GM21619 (cell line): Measurements from ENCODE around the gene ADAMTSL2.

ENCODE experiments used
- ATAC-seq: cut with Tn5 transposase; IDR thresholded peaks from one replicate; pipeline ENCODE4 v1.9.1; 2021; ENCODE audit not compliant: unreplicated experiment

Gene ADAMTSL2

DNA sequence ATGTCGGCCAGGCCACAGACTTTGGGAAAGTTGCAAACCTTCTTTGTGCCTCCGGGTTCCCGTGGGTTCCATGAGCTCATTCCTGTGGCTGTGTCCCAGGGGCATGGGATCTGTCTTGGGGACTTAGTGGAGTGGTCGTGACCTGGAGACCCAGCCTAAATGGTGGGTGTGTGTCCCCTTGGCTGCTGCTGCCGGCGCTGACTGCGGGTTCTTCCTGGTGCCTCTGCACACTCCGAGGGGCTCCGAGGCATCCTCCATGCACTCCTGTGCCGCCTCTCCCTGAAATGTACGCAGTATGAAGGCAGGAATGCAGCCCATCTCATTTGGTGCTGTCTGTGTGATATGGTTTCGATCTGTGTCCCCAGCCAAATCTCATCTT, 34.6 kb upstream of the ADAMTSL2 start:
- ATAC-seq, result no peak

DNA sequence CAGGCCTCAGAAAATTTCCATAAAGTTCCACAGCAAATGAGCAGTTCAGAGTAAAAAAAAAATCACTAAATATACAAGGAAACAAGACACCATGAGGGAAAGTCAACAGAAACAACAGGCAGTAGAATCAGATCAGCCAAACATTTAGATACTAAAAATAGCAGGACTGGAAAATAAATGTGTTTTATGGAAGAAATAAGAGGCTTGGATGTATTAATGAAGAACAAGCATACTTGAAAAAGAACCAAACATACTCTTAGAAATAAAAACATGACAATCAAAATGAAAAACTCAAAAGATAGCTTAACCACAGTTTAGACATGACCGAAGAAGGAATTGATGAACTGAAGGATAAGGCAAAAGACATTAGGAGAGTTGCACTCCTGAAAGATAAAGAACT, 32.4 kb upstream of the ADAMTSL2 start:
- ATAC-seq, result no peak

DNA sequence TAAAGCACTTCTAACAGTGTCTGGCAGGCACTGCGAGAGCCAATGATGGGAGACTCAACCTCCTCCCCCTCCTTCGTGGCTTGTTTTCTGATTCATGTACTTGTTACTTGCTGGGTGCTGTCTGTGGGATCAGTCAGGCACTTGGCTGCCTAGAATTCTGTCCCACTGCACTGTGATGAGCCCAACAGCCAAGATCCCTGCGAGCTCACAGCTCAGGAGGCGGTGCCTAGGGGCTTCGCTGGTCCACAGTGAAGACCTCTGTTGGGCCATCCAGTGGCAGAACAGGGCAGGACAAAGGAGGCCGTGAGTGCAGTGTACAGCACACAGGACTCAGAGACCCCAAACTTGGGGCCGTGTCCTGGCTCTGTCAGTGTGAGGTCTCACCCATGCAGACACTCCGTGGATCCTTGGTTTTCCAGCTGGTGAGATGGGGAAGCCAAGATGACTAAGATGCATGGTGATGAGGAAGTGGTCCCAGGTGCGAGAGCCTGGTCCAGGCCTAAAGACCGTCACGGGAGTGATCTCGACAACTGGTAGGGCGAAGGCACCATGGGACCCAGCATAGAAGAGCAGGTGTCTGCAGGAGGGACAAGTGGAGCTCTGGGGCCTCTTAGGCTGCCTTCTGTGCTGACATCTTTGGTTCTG, 29.2 kb upstream of the ADAMTSL2 start:
- no peak for ATAC-seq

DNA sequence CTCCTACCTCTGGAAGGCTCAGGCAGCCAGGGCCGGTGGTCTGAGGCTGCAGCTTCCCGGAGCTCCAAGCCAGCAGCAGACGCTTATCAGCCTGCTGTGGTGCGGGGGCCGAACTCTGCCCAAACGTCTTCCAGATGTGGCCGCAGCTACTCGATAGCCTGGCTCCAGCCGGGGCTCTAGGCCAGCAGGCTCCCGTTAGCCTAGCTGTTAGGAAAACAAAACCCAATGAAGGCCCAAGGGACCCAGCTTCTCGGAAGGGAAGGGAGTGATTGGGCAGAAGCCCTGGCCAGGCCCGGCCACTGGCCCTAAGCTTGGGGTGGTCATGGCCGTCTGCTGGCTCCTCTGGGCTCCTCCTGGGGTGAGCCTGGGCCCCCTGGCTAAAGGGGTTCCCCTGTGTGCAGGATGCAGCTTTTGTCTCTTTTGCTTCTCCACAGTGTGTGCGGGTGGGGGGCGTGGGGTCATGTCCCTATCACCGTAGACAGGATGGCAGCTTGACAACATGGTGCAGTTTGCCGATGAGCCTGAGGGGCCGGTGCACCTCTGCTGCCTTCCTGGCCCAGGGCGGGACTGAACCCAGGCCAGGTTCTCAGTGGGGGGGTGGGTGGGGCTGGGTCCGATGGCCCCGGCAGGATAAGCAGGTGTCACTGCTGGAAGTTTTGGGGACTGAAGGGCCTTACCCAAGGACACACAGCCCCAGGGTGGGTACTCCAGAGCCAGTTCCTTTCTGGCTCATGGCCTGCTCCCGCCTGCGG, 28.4 kb upstream of the ADAMTSL2 start:
- ATAC-seq, result no peak

DNA sequence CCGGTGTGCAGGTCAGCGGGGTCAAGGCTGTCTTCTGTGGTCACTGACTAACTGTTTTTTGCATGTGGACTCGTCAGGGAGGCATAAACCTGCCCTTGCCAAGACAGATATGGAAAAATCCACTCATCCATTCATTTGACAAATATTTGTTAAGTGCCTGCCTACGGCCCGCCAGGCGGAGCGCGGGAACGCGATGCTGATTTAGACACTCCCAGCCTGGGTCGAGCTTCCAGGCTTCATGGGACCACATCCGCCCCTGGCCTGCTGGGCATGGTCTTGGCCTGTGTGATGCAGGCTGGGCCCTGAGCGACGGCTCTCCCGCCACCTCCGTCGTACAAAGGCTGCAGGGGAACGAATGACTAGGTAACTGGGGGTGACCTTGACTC, 27.9 kb upstream of the ADAMTSL2 start:
- ATAC-seq, result no peak

DNA sequence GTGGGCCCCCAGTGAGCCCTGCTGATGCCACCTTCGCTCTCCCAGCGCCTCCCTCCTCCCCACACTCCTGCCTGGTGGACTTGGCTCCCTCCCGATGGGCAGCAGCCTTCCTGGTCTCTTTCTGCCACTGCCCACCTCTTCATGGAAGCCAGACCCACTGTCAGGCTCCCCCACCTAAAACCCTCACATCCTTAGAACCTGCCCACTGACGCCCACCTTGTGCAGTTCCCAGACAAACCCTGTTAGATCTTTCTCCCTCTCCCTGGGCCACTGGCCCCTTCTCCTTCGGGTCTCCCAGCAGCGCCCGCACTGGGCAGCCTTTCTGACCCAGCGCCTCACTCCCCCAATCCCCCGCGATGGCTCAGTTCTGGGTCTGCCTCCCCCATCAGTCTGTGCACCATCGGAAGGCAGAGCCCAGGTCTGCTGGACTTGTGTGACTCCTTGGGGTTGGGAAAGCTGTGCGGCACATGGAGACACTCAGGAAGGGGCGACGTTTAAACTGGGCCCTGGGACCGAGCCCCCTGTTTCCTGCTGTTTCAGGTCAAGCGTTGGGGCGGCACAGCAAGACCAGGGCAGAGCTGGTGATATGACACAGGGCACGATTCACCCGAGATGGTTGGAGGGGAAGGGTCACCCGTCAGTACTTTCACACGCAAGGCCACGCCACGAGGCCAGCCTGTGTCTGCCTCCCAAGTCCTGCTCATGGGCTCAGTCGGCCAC, 27.1 kb upstream of the ADAMTSL2 start:
- no peak for ATAC-seq

DNA sequence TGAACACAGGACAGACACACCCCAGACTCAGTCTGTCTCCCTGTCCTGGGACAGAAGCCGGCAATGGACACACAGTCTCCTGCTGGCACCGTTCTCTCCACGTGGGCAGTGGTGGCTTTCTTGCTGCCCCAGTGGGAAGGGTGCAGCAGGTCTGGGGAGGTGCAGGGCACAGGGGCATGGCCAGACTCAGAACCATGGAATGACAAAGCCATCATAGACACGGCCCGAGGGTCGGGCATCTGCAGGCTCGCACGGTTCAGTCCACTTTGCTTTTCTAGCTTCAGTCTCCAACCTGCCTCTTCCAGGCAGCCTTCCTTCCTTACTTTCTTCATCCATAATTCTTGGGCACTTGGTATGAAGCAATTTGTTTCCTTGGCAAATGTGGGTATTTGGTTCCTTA, 26.5 kb upstream of the ADAMTSL2 start:
- ATAC-seq, result no peak

DNA sequence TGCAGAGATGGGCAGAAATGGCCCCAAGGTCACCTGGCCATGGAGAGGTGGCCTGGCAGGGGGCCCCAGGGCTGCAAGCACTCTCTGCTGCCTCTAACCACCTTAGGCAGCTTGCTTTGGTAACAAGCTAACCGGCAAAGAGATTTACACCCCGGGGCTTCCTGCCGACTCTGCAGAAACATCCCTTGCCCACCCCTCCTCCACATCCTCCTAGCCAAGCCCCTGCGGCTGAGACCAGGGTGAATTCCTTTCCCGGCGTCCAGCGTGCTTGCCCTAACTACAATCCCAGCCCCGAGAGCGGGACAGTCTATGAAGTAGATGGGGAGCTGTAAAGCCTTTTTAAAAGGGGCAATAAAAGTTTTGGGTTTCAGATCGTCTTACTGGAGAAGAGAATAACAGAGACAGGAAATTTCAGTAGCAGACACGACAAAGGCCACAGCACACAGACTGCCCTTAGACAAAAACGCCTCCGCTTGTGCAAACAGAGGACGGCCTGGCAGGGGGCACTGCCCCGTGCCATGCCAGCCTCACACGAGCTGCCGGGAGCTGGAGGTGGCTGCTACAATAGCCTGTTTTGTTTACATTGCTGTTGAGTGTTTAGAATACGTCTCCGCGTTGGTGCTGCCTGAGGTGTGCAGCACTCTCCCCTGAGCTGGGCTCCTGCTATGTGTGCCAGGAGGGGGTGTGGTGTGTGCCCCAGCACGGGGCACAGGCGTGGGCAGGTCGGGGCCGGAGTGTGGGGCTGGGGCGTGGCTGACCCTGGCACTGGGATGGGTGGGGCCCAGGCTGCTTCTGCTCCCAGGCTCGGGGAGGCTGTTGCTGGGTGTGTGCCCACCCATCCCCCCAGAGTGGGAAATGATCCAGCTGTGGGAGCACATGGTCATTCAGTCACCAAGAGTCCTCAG, 25.1 kb upstream of the ADAMTSL2 start:
- ATAC-seq, result no peak

DNA sequence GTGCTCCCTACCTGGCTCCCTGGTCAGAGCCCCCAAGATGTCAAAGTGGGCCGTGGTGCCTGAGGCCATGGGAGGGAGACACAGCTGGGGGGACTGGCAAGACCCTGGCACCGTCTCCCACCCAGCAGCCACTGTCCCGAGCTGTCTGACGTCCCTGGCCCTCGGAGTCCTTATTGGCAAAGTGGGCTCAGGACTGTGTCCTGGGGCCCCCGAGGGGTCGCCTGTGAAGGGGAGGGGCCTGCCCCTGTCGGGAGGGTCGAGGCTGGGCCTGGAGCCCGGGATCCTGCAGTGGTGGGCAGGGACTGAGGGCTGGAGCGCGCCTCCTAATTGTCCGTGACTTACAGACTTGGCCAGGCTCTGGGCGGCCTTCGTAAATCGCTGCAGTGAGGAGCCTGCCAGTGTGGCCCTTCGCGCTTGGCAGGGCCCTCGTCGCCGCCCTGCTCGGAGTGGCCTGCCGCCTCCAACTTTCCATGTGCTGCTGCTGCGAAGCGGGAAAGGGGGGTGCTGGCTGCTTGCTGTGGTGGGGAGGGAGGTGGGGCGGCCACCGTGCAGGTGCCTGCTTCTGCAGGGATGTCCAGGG, 23.5 kb upstream of the ADAMTSL2 start:
- no peak for ATAC-seq

DNA sequence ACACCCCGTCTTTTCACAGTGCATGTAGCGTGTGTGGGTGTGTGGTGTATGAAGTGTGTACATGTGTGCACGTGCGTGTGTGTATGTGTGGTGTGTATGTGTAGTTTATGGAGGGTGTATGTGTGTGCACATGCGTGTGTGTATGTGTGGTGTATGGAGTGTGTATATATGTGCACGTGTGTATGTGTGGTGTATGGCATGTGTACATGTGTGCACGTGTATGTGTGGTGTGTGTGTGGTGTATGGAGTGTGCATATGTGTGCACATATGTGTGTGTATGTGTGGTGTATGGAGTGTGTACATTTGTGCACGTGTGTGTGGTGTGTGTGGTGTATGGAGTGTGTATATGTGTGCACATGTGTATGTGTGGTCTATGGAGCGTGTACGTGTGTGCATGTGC, 22.9 kb upstream of the ADAMTSL2 start:
- ATAC-seq, result no peak

DNA sequence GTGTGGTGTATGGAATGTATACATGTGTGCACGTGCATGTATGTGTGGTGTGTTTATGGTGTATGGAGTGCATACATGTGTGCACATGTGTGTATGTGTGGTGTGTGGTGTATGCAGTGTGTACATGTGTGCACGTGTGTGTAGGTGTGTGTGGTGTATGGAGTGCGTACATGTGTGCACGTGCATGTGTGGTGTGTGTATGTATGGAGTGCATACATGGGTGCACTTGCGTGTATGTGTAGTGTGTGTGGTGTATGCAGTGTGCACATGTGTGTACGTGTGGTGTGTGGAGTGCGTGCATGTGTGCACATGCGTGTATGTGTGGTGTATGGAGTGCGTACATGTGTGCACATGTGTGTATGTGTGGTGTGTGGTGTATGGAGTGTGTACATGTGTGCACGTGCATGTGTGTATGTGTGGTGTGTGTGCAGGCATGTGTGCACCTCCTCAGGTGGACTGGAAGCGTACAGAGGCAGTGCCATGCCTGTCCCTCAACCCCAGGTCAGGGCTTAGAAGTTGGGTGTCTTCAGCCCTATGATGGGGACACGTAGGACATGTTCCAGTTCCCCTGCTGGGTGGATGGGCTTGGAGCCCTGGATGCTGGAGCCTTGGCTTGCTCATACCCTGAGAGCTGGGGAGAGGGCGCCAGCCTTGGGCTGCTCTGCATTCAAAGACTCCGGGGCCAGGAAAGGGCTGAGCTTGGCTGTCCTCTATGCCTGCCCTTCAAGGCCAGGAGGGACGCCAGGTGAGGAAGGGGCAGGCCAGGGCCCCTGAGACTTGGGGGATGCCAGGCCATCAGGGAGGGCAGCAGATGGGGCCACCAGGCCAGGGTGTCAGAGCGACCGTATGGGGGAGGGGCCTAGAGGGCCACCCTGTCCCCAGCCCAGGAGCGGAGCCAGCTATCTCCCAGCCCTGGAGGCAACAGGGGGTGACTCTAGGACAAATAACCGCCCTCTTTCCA, 22.0 kb upstream of the ADAMTSL2 start:
- no peak for ATAC-seq

DNA sequence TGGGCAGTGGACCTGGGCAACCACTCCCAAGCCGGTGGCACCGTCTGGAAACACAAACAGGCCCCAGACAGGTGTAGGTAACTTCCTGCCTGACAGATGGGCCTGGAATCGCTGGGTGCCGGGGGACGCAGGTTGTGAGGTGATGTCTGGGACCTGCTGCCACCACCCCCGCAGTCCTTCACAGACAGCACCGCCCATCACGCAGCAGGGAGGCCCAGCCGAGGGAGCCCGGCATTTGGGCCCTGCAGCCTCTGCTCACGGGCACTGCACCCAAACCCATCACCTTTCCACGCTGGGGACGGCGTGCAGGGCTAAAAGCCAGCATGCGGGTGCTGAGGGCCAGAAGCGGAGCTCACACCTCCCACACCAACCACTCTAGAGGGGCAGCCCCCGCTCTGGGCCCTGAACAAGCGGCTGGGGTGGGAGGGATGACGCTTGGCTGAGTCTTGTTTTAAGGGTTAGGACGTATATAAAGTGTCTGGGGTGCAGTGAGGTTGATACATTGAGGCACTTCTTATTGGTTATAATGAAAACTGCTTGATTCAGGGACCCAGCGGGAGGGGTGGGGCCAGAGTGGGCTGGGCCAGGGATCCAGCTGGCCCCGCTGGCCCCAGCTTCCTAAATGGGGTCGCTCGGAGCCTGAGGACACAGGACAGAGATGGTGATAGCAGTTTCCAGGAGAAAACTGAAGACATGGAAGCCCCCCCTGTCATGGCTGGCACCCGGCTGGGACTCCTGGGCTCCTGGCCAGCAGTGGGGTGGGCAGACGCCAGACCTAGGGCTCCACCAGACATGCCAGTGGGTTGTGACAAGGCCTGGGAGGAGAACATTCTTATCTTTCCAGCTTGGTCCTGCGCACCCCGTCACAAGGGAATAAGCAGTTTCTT, 21.0 kb upstream of the ADAMTSL2 start:
- no peak for ATAC-seq

DNA sequence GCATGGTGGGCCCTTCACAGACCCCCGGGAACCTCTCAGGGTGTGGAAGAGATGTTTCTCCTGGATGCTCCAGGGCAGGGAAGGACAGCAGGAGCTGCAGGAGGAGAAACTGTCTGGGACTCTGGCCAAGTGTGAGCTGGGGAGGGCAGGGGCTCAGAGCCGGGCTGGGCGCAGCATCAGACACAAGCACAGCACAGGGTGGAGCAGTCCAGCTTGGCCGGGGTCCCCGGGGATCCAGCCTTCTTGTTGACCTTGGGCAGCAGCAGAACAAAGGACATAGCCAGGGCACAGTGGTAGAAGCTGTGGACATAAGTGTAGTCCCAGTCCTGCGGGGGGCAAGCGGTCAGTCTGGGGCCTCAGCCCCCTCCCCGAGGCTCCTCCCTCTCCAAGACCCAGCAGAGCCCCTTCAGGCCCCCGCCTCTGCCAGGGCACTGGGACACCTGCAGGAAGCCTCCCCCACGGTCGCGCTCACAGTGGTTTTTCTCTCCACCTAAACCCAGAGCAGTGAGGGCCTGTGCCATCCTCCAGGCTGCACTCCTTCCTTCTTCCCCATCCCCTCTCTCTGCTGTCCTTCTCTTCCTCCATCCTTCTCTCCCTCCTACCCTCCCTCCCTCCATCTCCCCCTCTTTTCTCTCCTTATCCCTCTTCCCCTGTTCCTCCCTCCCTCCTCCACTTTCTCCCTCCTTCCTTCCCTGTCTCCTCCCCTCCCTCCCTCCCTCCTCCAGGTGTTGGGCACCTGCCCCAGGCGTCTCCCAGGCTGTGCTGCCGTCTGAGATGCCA, 19.9 kb upstream of the ADAMTSL2 start:
- no peak for ATAC-seq

DNA sequence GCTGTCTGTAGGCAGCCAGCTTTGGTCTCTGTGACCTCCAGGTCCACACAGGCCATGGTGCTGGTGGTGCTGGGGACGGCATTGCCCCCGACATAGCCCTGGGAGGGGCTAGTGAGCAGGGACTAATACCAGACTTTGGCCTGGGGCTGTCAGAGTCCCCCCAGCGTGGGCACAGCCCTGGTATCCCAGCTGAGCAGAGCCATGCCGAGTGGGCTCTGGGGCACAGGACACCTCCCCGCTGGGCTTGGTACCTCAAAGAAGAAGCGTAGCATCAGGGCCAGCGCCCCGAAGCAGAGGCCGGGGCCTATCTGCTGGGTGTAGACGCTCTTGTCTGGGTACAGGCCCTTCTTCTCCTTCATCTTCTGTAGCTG, 19.3 kb upstream of the ADAMTSL2 start:
- ATAC-seq, result no peak

DNA sequence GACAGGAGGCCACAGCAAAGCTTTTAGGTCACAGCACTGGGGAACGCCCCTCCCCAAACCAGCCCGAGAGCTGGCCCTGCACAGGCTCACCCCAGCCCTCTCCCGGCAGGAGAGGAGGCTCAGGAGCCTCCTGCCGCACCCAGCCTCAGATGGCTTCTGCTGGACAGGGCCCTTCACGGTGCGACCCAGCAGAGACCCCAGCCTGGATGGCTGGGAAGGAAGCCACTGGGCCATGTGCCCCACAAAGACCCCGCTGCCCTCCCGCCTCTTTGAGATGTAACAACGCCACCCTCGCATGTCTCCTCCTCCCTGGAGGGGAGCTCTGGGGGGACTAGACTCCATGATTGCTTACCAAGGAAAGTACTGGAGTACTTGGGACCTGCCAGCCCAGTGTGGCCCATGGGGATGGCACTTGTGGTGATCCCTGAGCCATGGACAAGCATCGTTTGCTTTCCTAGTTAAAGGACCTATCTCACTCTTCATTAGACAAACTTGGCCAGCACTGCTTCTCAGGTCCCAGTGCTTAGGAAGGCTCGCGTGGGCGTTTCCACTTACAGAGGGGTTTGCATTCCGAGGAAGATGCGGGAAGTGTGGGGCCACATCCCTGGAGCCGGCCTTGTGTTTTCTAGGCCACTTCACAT, 18.8 kb upstream of the ADAMTSL2 start:
- no peak for ATAC-seq

DNA sequence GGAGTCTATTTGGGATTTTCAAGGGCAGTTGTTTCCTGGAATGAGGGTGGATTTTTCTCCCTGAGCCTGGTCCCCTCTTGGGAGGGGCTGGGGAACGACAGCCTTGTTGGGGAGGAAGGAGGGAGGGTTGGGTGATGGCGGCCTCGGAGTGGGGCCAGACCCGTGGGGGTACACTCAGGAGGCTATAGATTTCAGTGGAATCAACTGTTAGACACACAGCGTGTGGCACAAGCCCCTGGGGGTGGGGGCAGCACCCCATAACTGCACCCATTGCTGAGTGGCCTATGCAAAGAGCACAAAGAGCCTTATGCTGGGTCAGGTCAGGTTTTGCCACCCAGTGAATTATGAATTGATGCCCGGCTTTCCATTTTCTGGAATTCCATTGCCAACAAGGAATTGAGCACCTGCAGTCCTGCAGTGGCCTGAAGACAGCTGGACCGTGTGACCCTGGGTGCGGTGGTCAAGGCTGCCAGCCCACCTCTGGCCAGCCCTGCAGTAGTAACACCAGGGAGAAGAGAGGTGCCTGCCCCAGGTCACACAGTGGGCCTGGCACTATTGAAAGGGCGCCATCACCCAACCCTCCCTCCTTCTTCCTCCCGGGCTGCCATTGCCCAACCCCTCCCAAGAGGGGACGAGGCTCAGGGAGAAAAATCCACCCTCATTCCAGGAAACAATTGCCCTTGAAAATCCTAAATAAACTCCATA, 18.1 kb upstream of the ADAMTSL2 start:
- ATAC-seq, result no peak

DNA sequence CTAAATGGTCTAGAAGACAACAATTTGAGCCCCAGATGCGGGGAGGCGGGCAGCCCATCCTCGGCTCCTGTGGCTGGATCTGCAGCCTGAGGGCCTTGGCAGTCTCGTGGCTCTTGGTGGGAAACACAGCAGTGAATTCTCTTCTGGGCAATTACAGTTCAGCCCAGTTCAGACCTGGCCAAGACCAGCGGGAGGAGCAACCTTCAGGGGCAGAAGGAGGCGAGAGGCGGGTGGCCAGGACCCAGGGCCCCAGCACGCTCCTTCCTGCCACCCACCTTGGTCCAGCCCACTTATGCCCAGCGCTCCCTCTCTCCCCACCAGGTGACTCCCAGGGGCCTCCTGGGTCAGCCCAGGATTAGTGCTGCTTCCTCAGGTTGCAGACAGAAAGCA, 17.5 kb upstream of the ADAMTSL2 start:
- no peak for ATAC-seq
